ENCODE measurements around the gene KYNU.
A peak's percentile ranks its signal among the peaks of the same experiment; 100 is the strongest.

The KYNU gene

GRCh38 chr2:142973160-142973821 is 95.8 kb downstream of the KYNU start:
- DNase-seq, result no peak

- no peak for DNase-seq
Observed at GRCh38 chr2:142973822-142974207, 96.4 kb downstream of the KYNU start.

- no peak for DNase-seq
Observed at GRCh38 chr2:142974288-142975024, 97.0 kb downstream of the KYNU start.

DNA sequence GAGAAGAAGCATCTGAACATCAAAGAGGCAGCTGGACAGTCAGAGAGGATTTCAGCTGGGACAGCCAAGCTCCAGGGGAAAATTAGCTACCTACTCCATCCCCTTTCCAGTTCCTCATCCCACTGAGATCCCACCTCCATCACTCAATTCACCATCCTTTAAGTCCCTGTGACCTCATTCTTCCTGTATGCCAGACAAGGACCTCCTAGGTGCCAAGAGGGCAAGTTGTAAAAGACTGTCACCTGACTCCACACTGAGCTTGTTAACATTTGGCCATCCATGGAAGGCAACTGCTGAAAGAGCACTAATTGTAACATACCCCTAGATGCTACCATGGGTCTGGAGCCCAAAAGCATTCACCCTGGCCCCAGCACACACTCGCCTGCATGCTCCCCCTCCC is 97.8 kb downstream of the KYNU start:
- DNase-seq, result no peak

GRCh38 chr2:142980246-142981068 is 103.0 kb downstream of the KYNU start:
- peak; percentile 9 for DNase-seq

GRCh38 chr2:142981069-142981378 is 103.6 kb downstream of the KYNU start:
- DNase-seq, result no peak

DNA sequence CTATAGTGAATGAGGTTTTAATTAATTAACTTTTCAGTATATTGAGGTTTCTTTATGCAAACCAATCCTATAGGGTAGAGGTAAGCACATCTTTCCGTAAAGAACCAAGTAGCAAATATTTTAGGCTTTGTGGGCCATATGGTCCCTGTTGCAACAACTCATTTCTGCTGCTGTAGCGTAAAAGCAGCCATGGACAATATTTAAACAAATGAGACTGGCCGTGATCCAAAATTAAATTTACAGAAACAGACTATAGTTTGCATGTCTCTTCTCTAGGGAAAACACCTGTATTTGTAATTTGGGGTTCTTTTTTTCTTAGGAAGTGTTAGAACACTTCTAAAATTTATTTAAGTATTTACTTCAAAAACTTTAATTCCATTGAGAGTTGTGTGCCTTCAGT is 104.3 kb downstream of the KYNU start:
- no peak for DNase-seq

- no peak for DNase-seq
Observed at GRCh38 chr2:142983174-142983573, 105.7 kb downstream of the KYNU start.

- no peak for DNase-seq
Observed at GRCh38 chr2:142984657-142985056, 107.2 kb downstream of the KYNU start.

GRCh38 chr2:142987044-142987443 is 109.6 kb downstream of the KYNU start:
- no peak for DNase-seq

DNA sequence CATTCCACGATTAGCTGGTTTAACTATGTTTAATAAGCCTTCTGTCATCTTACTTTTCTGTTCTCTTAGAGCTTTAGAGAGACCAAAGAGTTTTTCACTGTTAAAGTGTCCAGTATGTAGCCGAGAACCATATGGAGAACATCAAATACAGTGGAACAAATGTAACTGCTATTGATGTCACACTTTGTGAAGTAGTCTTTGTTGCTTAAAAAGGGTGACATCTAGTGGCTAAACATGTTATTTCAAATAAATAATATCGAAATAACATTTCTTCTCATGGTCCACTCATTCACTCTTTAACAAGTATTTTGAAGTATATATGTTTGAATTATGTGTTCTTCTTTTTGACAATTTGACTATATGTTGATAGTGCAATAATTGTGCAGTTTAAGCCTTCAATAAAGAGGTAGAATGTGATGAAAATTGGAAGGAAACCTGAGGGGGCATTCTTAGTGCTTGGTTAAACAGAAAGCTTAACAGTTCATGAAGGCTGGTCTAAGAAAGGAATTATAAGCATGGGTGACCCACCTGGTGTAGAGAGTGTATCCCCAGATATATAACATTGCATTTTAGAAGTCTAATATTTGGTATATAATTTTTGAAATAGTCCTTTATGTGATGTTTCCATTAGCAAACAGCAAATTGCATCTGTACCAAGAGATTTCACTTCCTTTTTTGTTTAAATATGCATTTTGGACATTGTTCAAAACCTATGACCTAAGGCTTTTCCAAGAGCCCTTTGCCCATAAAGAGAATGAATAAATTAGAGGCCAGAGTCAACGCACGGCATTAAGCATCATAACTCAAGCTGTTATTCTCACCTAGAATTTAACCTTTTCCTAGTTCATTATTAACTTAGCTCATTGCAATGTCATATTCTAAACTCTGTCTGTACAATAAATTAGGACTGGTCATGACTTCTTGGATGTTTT is 112.1 kb downstream of the KYNU start:
- peak; percentile 13 for DNase-seq

- no peak for DNase-seq
Observed at GRCh38 chr2:142991295-142991694, 113.8 kb downstream of the KYNU start.

GRCh38 chr2:142992840-142993239 is 115.4 kb downstream of the KYNU start:
- no peak for DNase-seq

GRCh38 chr2:142993771-142994170 is 116.3 kb downstream of the KYNU start:
- DNase-seq, result no peak

DNA sequence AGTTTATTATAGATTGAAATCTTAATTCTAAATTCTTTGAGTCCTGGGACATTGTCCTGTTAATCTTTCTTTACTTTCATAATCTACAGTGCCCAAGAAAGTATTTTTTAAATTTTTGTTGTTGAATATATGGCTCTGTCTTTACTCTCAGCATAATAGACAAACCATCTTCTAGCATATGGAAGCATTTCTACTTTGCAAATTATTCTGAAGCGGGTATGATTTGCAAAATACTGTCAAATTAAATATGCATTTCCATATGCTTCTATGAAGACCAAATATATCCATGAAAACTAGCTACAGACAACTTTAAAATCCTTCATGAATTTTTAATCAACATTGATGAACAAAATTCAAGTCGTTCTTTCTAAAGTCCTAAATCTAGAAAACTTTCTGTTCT is 117.2 kb downstream of the KYNU start:
- DNase-seq, result no peak

DNA sequence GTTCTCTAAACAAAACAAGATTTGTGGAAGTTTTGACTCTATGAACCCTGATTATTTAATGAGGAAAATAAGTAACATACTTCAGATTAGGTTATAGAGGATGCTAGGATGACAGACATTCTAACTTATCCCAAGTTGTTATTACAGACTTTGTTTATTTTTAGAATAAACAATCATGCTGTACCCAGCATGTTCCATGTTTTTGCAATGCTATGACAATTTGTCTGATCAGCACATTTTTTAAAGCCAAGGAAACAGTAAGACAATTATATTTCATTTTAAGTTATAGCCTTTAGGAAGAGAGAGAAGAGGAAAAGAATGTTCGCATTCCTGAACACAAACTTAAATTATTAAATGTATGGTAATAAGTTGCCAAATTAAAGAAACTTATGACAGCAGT is 119.8 kb downstream of the KYNU start:
- DNase-seq, result no peak

DNA sequence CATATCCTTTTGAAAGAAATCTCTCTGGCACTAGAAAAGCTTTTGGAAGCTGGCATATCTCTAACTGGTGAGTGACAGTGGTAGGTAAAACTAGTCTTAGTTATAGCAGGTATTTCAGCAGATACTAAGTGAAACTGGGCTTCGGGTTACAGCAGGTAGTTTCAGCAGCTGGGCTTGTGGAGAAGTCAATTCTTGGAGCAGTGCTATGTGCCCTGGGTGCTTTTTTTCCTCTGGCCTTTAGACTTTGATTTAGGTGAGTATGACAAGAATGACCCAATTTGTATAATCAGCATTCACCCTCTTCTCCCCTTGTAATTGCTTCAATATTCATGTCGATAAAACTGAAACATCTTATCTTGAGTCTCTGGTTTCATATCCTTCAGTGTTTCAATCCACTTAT is 123.1 kb downstream of the KYNU start:
- DNase-seq, result no peak

DNA sequence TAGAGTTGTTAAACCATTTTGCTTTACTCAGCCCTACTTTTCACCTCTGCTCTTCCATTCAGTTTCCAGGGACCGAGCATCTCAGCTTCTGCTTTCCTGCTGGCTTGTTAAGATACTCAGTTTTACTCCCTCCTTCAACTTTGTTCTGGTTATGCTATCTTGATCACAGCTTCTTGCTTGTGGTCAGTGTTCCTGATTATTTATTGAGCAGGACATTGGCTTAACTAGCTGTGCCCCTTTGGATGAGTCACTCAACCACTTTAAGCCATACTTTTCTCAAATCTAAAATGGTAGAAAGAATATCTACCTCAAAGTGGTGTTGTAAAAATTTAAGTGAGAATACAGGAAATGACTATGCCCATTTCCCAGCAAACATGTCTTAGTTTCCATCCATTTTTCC is 124.0 kb downstream of the KYNU start:
- DNase-seq, result no peak

DNA sequence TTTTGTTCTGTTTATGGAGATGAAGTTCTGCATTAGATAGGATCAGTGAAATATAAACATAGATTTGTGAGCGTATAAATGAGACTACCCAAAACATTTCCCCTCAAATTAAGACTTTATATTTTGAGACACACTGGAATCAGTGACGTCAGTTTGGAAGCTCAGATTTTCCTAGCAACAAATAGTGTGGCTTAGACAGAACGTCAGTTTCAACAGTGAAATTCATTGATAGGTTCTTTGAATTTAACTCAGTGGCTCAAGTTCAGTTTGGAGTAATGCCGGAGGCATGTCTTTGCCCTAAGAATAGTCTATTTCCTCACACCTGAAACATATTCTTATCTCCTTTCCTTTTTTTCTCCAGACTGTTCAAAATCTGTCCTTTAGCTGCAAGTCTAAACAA is 138.2 kb downstream of the KYNU start:
- DNase-seq, result no peak

DNA sequence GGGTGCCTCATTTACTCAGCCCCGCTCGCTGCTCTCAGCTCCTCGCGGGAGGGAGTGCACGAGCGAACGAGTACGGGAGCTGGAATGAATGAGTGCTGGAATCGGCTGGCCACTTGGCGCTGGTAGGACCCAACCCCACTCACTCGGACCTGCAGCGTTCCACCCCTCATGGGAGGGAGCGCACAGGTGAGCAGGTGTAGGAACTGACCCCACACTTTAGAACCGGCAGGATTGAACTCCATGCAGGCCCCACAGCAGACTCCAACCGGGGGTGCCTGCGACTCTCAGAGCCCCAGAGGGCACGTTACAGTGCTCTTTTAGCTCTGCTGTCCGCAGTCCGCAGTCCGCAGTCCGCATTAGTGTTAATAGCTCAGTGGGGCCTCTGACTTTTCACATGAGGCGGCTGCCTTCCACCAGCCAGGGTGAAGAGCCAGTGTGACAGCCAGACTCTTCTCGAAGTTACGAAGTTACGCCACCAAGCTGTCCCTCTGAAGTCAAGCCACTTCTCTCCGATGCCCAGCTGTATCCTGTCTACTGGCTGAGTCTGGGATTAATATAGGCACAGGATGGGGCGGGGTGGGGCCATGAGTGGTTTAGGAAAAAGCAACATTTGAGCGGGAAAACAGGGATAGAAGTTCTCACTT is 149.1 kb downstream of the KYNU start:
- DNase-seq, result no peak

DNA sequence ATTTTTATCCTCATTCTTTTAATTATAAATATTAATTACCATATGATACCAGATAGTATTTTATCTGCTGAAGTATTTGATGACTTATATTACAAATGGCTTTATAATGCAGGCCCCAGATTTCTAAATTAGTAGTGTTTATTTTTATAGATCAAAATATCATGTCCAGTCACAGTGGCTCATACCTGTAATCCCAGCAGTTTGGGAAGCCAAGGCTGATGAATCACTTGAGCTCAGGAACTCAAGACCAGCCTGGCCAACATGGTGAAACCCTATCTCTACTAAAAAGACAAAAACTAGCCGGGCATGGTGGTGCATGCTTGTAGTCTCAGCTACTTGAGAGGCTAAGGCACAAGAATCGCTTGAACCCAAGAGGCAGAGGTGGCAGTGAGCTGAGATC is 151.7 kb downstream of the KYNU start:
- DNase-seq, result no peak

DNA sequence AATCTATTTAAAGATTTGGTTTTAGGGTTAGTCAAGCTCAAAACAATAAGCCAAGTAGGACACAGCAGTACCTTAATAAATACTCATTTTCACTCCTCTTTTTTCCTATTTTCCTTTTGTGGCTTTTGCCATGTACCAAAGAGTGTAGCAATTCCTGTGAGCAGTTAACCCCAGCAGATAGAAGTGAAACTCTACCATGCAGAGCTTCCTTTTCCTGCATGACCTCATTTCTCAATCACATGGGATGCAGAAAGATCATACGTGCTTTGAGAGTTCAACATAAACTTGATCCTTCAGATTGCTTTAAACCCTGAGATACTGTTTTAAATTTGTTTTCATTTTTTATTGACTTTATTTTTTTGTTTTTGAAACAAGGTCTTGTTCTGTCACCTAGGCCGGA is 152.7 kb downstream of the KYNU start:
- no peak for DNase-seq
